ENCODE measurements around the gene AFDN. TPM values are rescaled to one million over a fixed set of nuclear protein-coding genes. Genes with fewer than 3 reads are reported as not detected.
A peak's percentile ranks its signal among the peaks of the same experiment; 100 is the strongest.

The AFDN gene
- total RNA-seq, 1 experiment from 2014 or later: 182 TPM

- TF ChIP-seq ARID4B (CRISPR knock-in tag; IDR thresholded peaks at IDR 0.05; ENCODE audit: borderline replicate concordance) (no peak), NR1H2 (CRISPR knock-in tag; IDR thresholded peaks at IDR 0.05) (no peak), ELF4 (CRISPR knock-in tag; IDR thresholded peaks at IDR 0.05; ENCODE audit: low read depth) (no peak), ZNF121 (CRISPR knock-in tag; IDR thresholded peaks at IDR 0.05) (no peak)
Measured at GRCh38 chr6:167953551-167953950, 126.8 kb downstream of the AFDN start (continued).

DNA sequence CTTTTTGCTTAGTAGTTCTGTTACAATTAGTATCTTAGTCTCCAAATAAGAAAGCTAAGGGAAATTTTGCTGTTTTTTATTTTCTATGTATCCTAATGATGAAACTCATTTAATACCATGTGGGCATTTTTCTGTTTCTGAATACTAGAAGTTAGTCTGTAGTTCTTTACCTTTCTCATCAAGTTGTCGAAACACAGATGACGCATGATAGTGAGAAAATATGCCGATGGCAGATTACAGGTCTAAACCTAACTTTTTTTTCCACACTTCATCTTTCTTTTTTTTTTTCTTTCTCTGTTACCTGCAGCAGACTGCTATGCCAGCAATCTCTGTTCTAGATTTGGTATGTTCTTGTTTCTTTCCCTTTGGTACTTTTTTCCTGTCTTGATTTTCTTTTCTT is 127.4 kb downstream of the AFDN start:
- ATAC-seq: no peak
- TF ChIP-seq GTF2I (CRISPR knock-in tag; conservative IDR thresholded peaks at IDR 0.05) (no peak), NFE2L1 (CRISPR knock-in tag; IDR thresholded peaks at IDR 0.05) (no peak), ZNF219 (CRISPR knock-in tag; IDR thresholded peaks at IDR 0.05; ENCODE audit: borderline replicate concordance) (no peak), MAX (CRISPR knock-in tag; IDR thresholded peaks at IDR 0.05) (no peak), CTCF (IDR thresholded peaks at IDR 0.05) (no peak), SMAD4 (CRISPR knock-in tag; IDR thresholded peaks at IDR 0.05) (no peak), FOXJ3 (CRISPR knock-in tag; IDR thresholded peaks at IDR 0.05; ENCODE audit: borderline replicate concordance) (no peak), ZNF232 (CRISPR knock-in tag; IDR thresholded peaks at IDR 0.05) (no peak), NFYB (CRISPR knock-in tag; conservative IDR thresholded peaks at IDR 0.05; ENCODE audit: low read depth) (no peak), KAT7 (CRISPR knock-in tag; IDR thresholded peaks at IDR 0.05; ENCODE audit: borderline replicate concordance) (no peak), FOXK1 (CRISPR knock-in tag; IDR thresholded peaks at IDR 0.05) (no peak), ZNF317 (CRISPR knock-in tag; IDR thresholded peaks at IDR 0.05; ENCODE audit: borderline replicate concordance, low read depth) (no peak), ZSCAN18 (CRISPR knock-in tag; IDR thresholded peaks at IDR 0.05) (no peak), ERG (CRISPR knock-in tag; IDR thresholded peaks at IDR 0.05) (no peak), CDX4 (CRISPR knock-in tag; IDR thresholded peaks at IDR 0.05; ENCODE audit: borderline replicate concordance) (no peak), ZNF671 (CRISPR knock-in tag; IDR thresholded peaks at IDR 0.05) (no peak)
- TF ChIP-seq, protein P1, sequence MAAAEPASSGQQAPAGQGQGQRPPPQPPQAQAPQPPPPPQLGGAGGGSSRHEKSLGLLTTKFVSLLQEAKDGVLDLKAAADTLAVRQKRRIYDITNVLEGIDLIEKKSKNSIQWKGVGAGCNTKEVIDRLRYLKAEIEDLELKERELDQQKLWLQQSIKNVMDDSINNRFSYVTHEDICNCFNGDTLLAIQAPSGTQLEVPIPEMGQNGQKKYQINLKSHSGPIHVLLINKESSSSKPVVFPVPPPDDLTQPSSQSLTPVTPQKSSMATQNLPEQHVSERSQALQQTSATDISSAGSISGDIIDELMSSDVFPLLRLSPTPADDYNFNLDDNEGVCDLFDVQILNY (CRISPR knock-in tag; IDR thresholded peaks at IDR 0.05): no peak
- TF ChIP-seq, protein P2, sequence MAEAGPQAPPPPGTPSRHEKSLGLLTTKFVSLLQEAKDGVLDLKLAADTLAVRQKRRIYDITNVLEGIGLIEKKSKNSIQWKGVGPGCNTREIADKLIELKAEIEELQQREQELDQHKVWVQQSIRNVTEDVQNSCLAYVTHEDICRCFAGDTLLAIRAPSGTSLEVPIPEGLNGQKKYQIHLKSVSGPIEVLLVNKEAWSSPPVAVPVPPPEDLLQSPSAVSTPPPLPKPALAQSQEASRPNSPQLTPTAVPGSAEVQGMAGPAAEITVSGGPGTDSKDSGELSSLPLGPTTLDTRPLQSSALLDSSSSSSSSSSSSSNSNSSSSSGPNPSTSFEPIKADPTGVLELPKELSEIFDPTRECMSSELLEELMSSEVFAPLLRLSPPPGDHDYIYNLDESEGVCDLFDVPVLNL (CRISPR knock-in tag; IDR thresholded peaks at IDR 0.05; ENCODE audit: borderline replicate concordance, low read depth): no peak
- peak overlapping the region; percentile 13; the same call in 1 of the 2 replicates for H3K27ac Mint-ChIP-seq
- no peaks in the 10 kb centered on the region for H3K27me3 Mint-ChIP-seq (ENCODE audit: low read depth)
- no peaks in the 10 kb centered on the region for H3K9me3 Mint-ChIP-seq
- POLR2A ChIA-PET: no interaction called here
- peaks cover 54% of the 10 kb centered on the region for H3K36me3 Mint-ChIP-seq
- H3K4me1 Mint-ChIP-seq: peaks cover 3% of the 10 kb centered on the region; the same call in 1 of the 2 replicates
- no peak for DNase-seq (ENCODE audit: low spot score)
- CTCF ChIA-PET: no interaction called here
- no peak overlapping the region for H3K4me3 Mint-ChIP-seq
